Right hindlimb (tissue), 1 donor: ENCODE measurements around the gene AGAP3.

Experiments
- DNase-seq: peaks from one replicate; pipeline ENCODE4 v3.0.0-alpha.2; 2018

The AGAP3 gene

DNA sequence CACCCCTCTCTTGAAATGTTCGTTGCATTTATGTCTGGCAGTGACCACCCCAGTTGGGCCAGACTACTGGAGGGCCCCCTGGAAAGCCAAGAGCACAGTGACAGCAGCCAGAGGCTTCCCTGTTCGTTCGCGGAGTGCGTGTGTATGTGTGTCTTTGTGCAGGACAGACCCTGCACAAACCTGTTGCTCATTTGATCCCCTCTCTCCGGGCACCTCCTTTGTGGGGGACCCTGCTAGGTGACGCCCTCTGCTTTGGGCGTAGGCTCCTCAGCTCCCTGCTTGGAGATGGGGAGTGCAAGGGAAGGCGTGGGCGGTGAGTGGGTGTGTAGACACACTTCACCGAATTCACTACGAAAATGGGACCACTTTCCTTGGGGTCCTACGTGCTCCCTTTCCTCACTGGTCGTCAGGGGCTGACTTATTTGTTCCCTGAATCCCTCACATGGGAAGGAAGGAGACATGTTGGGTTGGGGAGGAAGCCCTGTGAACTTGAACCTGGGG is 38.7 kb downstream of the AGAP3 start:
- no peak for DNase-seq

DNA sequence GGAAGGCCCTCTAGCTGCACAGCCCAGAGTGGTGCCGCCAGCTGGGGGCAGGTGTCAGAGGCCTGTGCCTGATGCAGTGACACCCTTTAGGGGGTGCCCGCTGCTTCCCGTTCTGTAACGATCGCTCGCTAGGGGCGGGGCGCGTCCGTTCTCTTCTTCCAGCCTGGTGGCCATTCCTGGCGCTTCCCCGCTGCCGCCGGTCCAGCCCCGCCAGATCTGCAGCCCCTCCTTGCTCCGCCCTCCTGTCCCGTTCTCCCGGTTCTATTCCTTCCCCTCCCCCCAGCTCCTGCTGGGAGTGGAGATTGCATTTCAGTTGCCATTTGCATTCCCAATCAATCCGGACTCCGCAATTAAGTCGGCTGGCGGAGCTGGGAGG is 39.2 kb downstream of the AGAP3 start:
- peak; percentile 75 for DNase-seq

DNA sequence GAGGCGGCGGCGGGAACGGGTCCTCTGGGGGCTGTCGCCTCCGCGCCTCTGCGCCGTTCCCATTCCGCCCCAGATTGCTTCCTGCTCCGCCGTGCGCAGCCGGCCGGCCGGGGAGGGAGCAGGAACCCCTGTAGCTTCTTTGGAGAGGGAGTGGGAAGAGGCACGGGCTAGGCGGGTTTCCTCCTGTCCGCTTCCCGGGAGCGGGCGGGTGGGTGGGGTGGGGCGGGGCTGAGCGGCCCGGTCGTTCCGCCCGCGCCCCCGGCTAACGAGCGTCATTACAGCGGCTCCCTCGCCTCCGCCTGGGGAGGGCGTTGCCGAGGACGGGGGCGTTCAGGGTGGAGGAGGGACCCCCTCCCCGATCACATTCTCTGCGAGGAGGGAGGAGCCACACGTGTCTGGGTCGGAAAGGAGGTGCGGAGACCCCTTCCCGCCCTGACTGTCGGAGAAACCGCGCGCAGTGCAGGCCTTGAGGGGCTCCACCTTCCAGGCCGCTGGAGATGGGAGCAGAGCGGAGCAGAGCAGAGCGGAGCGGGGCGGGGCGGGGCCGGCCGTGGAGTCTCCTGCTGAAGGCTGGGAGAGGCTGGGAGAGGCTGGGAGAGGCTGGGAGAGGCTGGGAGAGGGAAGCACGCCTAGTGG is 39.7 kb downstream of the AGAP3 start:
- DNase-seq, result peak; percentile 60

DNA sequence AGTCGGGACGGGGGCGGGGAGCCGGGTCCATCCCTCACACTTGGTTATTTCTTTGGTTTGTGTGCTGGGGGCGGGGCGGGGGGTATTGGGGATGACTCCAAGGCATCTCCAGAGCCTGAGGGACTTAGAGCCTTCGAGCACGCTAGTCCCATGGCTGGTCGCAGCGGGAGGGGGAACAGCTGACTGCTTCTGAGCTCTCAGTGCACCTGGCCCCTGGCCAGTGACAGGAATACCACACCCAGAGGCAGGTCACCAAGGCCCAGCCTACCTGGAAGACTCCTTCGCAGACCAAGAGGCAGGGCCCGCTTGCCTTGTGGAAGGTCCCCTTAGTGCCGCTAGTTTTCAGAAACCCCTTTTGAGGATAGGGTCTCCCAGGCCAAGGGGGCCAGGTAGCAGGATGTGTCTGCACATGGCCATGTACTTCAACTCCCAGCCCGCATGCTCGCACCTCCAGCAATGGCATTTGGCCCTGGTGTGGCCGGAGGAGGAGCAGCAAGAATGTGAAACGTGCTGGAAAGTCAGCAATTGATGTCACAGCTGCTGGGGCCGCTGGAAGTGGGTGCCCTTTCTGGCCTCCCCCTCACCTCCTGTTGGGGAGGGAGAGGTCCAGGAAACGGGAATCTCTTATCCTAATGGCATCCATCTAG is 40.3 kb downstream of the AGAP3 start:
- no peak for DNase-seq

DNA sequence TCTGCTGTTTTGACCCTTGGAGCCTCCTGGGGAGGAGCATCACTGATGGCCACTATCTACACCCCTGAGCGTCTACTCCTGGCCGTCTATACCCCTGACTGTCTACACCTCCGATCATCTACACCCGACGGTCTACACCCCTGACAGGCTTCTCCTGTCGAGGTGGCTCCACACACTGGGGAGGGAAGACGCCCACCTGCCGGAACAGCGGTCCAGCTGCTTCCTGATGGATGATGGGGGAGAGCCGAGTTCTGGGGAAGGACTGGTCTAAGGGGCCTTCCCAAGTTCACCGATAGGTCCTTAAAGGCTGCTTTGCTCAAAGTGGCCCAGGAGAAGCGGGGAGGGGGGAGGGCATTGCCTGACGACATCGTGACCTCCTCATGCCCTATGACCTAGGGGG is 41.9 kb downstream of the AGAP3 start:
- no peak for DNase-seq

DNA sequence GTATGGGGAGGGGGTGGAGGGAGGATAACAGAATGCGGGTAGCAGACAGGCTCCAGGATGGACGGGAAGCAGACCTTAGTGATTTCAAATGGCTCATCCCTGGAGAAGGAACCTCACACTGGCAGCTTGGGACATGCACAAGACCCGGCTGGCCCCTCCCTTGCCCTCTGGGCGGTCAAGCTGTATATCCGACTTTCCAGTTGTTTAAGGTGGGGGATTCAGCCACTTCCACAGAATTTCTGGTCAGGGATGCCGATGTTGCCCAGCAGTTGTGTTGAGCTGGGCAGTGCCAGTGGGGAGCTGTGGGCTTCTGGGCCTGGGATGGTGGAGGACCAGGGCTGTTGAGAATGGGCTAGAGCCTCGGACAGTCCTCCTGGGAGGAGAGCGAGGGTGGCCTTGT is 42.4 kb downstream of the AGAP3 start:
- no peak for DNase-seq

DNA sequence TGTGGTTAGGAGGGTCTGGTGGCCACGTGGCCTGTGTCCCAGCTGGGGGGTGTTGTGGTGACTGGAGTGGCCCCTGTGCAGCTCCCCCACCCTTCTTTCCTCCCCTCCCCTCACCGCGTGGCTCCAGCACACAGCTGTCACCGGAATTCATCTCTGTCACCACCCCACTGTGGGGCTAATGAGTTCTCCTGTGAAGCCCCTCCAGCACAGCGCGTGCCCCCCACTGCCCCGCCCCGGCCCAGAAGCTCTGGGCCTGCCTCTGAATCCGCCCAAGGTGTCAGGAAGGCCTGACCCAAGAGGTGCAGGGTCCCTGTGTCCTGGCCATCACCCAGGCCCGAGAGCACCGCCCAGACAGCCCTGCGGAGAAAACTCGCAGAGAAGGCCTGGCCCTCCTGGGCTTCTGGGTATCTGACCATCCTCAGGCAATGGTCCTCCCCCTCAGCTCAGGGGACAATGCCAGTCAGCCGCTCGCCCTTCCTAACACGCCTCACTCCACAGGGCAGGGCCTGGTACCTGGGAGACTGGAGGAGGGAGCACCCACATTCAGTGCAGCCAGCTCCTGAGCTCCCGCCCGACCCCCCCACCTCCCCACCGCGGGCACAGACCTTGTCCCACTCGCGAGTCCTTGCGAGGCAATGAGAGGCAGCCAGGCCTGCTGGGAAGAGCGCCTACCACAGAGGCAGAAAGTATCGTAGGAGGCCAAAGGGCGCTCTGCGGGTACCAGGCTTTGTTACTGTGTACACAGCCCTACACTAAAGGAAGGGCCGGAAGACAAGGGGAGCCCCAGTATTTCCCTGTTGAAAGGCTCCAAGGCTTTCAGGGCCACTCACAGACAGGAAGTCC is 43.1 kb downstream of the AGAP3 start:
- no peak for DNase-seq

DNA sequence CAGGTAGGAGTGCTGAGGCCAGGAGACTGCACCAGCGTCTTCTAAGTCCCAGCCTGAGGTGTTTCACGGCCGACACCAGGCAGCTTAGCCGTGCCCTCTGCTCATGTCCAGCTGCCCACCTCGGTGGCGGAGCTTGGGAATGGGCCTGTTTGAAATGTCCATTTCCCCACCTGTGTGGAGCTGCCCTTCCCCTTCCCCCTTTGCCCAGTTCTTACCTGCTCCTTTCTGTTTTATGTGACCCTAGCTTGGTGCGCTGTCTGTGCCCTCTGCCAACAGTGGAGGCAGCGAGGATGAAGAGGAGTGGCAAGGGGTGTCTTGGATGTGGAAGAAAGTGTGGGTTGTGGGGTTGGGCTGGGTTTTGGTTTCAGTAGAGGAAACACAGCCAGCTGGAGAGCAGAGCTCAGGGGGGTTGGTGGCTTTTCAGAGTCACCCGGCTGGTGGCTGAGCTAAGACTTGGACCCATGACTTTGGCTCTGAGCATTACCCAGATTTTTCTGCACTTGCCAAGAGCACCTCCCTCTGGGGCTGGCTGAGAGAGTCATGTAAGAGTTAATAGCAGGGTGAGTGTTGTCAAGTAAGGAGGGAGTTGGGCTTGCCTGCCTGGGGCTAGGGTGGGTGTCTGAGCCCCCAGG is 43.8 kb downstream of the AGAP3 start:
- no peak for DNase-seq

DNA sequence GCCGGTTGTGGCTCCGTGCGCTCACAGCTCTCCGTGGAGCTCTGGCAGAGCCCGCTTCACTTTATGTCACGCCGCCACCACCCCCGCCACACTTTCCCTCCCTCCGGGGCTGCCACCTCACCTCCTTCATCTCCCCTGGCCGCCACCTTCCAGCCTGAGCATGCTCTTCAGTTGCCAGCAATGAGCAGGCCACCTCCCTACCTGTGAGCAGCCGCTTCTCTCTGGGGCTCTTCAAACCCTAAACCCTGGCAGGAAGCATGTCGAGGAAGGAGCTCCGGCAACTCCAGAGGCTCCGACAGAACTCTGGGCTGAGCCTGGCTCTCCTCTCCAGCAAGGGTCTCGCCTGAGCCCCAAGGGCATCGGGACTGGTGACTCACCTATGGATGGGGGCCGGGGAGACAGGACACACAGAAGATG is 44.5 kb downstream of the AGAP3 start:
- no peak for DNase-seq

DNA sequence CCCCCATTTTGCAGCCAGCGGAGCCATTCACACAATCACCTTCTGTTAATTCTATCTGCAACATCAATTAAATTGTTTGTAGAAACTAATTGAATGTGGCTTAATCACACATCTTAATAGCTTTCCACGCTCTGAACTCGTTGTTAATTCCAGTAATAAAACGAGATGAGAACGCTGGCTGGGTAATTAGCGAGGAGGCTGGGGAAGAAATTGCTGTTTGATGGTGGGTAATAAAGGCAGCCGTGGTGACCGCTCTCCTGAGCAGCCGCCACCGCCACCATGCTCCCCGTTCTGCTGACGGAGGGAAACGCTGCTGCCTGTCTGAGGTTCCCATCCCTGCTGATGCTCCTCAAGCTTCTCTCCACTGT is 44.9 kb downstream of the AGAP3 start:
- no peak for DNase-seq

DNA sequence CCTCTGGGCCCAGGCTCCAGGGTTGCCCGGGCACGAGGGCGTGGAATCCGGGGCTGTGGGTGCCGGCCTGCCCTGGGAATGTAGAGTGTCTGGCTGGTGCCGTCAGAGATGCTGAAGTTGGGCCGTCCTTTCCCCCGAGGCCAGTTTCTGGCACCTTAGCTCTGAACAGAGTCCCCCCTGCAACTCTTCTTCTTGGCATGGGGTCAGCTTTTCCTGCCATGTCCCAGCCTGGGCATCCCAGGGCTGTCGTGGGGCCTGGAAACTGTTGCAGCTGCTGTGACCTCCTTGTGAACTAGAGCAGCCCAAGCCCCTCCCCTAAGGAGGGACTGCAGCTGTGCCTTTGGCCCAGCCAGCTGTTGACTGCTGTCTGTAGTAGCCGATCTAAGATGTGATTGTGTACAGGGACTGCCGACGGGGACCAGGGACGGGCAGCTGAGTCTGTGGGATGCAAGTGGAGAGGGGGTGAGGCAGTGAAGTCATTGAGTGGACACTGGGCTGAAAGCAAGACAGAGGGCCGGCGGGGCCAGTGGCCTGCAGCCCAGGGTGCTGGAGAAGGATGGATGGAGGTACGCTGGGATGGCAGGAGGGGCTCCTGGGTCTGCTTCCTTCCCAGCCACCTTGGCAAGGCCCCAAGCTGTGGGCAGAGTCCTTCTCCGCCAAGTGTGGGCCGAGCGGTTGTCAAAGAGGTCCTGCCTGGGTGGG is 45.5 kb downstream of the AGAP3 start:
- peak; percentile 88 for DNase-seq

DNA sequence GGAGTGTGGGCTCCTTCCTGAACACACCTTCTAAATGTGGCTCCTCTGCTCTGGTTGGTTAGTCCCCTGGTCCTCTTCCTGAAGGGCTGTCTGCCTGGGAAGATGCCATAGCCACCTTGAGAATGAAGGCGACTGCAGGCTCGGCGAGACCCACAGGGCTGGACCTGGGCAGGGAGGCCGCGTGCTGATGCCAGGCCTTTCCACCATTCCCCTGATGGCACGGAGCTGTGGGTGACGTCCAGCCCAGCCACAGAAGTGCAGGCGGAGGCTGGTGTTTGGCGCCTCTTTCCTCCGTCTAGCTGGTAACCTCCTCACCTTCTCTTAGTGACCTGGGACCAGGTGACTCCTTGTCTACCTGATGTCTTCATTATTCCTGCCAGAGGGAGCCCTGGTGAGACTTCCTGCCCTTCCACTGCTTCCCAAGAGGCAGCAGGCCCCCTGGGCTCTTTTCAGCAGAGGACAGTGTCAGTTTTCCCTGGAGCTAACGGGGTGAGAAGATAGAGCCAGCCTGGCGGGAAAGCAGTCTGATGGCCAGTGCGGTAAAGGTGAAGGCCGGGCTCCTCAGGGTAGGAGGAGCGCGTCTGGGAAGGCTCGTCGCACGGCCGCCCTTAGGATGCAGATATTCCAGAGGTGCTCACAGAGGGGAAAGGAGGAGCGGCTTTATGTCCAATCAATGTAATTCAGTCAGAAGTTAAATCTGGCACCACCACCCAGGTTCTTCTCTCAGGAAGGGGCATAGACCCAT is 46.4 kb downstream of the AGAP3 start:
- peak; percentile 15 for DNase-seq

DNA sequence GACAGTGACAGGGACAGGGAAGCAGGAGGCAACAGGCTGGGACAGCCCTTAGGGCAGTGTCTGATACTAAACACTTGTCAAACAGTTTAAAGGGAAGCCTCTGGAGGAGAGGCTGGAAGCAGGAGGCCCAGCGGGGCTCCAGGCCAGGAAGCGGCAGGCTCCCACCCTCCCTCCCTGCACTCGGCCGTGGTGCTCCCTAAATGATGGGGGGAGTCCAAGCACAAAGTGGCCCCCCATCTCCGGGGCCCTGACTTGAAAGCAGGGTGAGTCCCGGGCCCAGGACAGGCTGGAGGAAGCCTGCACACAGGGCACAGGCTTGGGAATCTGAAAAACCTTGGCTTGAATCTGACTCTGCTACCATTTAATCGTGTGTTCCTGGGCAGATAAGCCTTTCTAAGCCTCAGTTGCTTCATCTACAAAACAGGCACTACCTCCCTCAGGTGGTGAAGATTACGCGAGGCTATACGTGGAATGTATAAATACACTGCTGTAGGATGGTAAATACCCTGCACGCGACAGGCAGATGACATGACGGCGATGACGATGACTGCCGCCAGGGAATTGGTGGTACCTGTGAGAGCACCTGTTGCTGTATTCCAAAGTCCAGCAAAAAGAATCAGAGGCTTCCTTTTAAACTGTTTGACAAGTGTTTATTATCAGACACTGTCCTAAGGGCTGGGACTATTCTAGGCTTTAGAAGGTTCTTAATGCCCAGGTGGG is 47.2 kb downstream of the AGAP3 start:
- DNase-seq, result peak; percentile 13

DNA sequence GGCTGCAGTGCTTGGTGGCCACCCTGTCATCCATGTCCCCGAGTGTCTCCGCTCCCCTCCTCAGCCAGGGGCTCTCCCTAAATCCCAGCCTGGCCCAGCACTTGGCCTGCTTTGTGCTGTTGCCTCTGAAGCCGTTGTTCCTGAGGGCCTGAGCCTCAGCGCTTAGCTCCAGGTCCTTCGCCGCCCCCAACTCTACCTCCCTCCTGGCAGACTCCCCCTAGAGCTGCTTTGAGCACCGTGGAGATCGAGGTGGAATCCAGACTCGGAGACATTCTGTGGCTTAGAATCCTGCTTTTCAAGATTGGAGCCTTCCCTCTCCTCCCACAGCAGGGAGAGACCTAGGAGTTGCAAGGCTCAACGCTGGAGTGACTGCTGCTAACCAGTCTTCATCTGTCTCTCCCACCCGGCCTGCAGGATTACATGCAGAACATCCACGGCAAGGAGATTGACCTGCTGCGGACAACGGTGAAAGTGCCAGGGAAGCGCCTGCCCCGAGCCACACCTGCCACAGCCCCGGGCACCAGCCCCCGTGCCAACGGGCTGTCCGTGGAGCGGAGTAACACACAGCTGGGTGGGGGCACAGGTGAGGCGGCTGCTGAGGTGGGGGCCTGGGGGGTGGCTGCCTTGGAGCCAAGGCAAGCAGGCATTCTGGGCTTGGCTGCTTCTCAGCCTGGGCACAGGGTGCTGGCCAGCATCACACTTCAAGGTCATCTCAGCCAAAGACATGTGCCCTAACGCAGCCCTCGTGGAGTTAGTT is 47.9 kb downstream of the AGAP3 start:
- no peak for DNase-seq

DNA sequence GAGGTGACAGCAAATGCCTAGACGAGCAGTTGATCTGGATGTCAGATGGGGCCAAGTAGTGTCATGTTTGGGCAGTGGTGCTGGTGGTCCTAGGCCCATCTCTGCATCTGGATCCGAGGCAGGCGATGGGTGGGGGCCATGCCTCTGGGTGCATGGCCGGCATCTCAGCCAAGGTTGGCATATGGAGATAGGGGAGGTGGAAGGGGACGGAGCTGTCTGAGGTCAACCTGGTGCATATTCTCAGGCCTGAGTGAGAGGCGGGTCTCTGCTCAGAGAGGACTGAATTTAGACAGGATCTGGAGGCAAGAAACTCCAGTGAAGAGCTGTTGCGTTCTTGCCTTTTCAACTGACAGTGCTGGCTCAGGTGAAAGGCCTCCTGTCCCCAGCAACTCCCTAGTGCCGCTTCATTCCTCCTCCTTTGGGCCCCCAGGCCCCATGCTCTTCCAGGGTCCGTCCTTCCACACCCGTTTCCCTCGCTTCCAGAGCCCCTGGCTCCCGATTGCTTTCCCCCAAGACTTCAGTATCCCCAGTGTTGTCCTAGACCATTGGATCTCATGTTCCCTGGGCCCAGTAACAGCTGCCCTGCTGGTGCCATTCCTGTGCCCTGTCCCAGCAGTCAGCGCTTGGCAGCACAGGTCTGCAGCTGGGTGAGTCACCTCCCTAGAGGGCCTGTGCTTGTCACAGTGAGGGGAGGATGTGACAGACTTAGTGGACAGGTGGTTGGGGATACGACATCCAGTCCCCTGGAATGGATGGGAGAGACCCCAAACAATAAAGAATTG is 48.7 kb downstream of the AGAP3 start:
- no peak for DNase-seq

DNA sequence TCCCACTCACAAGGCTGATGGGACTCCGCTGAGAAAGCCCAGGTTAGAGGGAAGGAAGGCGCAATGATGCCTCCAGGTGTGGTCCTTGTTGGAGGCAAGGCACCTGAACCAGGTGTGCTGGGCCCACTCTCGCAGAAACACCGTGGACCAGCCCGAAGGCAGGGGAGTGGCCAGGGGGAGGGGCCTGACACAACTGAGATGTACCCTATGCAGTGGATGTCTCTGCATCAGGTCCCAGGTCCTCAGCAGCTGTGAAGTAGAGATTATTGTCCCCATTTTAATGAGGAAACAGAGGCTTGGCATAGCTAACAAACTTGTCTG is 49.2 kb downstream of the AGAP3 start:
- DNase-seq, result no peak

DNA sequence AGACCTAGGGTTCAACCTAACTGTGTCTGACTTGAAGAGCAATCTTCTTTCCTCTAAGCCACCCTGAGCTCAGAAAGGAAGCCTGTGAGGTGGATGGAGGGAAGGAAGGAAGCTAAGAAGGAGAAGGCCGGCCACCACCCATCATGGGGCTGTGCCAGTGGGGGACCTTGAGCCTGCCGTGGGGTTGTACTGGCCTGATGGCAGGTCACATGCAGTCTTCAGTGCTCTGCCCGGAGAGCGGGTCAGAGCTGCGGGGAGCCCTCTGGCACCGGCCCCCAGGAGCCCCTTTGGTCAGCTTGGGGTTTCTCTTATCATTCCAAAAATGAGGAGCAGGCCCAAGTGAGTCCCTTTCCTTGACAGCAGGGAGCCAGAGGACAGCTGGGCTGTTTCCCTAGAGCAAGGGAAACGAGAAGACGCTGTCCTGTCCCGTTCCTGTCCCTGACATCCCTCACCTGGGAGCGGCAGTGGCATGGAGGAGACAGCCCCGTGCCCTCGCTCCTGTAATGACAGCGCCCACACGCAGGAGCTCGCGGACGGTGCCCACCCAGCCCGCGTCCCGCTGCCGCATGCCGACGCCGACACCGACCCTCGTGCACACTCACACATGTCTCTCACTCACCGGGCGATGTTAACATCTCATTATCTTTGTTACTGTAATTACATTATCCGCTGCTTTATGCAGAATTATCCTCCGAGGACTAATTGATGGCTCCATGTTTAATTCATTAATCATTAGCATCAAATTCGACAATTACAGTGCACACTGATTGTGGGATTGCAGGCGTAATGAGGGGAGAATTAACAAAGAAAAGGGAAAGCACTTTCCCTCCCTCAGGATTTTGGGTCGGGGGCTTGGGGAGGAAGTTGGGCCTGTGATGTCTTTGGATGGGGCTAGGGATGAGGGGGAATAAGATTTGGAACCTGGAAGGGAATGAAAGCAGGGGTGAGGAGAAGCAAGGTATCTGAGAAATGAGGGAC is 49.9 kb downstream of the AGAP3 start:
- no peak for DNase-seq

DNA sequence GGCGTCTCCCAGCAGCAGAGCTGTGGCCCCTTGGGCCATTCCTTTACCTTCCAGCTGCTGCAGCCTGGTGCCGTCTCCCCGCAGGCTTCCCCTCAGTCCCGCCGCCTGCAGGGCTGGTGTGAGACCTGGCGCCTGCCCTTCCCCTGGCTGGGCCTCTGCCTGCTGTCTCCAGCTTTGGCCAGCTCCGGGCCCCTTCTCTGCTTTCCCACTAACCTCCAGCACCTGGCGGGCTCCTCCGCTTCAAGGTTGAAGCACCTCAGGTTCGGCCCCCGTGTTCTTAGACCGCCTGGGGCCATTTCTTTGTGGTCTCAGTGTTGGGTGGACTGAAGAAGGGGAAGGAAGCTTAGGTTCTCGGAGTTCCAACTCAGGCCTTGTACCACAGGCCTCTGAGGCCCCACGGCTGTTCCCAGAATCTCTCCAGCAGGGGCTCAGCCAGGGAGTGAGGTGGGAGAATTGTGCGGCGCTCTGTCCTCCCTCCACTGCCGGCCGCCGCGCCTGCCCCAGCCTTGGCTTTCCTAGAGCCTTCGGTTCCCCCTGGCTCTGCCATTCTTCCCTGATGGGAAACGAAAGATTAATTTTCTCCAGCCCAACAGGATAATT is 50.9 kb downstream of the AGAP3 start:
- DNase-seq, result peak; percentile 41
